HepG2 (cell line): ENCODE results near the gene WDR19. TPM values are rescaled to one million over a fixed set of nuclear protein-coding genes. Genes with fewer than 3 reads are reported as not detected.

Experiments
- CREM ChIP-seq, 2 experiments: sonication (generic) in 1 of 2; formaldehyde crosslinking in 1 of 2; IDR thresholded peaks; 2 replicates each; pipeline versions ENCODE4 v1.4.0 to v1.6.1; 2016 to 2020; ENCODE audit warnings: antibody characterized with exemption in 1 of 2, mild to moderate bottlenecking in 1 of 2, missing genetic modification reagents in 1 of 2
- DNMT3B ChIP-seq: conservative IDR thresholded peaks from 2 replicates; pipeline ENCODE4 v1.6.1; 2016; ENCODE audit warnings: missing biosample characterization, control low read depth
- GZF1 ChIP-seq: sonication (generic); formaldehyde crosslinking; IDR thresholded peaks from 2 replicates; pipeline ENCODE4 v1.5.1; 2020; ENCODE audit warnings: mild to moderate bottlenecking, missing genetic modification reagents
- MED13 ChIP-seq: sonication (generic); formaldehyde crosslinking; IDR thresholded peaks from 2 replicates; pipeline ENCODE4 v1.5.0; 2020; ENCODE audit warnings: missing genetic modification reagents
- MXD3 ChIP-seq: IDR thresholded peaks from 2 replicates; pipeline ENCODE4 v1.6.1; 2016; ENCODE audit warnings: mild to moderate bottlenecking, missing biosample characterization, missing genetic modification reagents
- NFAT5 ChIP-seq: sonication (generic); formaldehyde crosslinking; IDR thresholded peaks from 2 replicates; pipeline ENCODE4 v1.4.0; 2020; ENCODE audit warnings: missing genetic modification reagents
- PHF20 ChIP-seq: sonication (generic); formaldehyde crosslinking; IDR thresholded peaks from 2 replicates; pipeline ENCODE4 v1.5.0; 2020; ENCODE audit warnings: mild to moderate bottlenecking, missing genetic modification reagents
- PREB ChIP-seq: sonication (generic); formaldehyde crosslinking; IDR thresholded peaks from 2 replicates; pipeline ENCODE4 v1.4.0; 2020; ENCODE audit warnings: missing genetic modification reagents
- REPIN1 ChIP-seq: sonication (generic); formaldehyde crosslinking; IDR thresholded peaks from 2 replicates; pipeline ENCODE4 v1.8.0; 2022; ENCODE audit warnings: missing genetic modification reagents, low read depth, mild to moderate bottlenecking, borderline replicate concordance
- SAP130 ChIP-seq: IDR thresholded peaks from 2 replicates; pipeline ENCODE4 v1.6.1; 2016; ENCODE audit warnings: low read depth
- ZNF350 ChIP-seq: sonication (generic); formaldehyde crosslinking; IDR thresholded peaks from 2 replicates; pipeline ENCODE4 v1.4.0; 2020; ENCODE audit warnings: mild to moderate bottlenecking, low read depth, missing genetic modification reagents, borderline replicate concordance
- ZNF703 ChIP-seq: sonication (generic); formaldehyde crosslinking; IDR thresholded peaks from 2 replicates; pipeline ENCODE4 v1.5.1; 2020; ENCODE audit warnings: missing genetic modification reagents, mild to moderate bottlenecking, moderate library complexity, borderline replicate concordance
- ZNF710 ChIP-seq: sonication (generic); formaldehyde crosslinking; IDR thresholded peaks from 2 replicates; pipeline ENCODE4 v1.5.0; 2020; ENCODE audit warnings: mild to moderate bottlenecking, missing genetic modification reagents, borderline replicate concordance
- ZNF713 ChIP-seq: sonication (generic); formaldehyde crosslinking; IDR thresholded peaks from 2 replicates; pipeline ENCODE4 v1.4.0; 2020; ENCODE audit warnings: mild to moderate bottlenecking, missing genetic modification reagents
- ZNF83 ChIP-seq: sonication (generic); formaldehyde crosslinking; IDR thresholded peaks from 2 replicates; pipeline ENCODE4 v1.4.0; 2020; ENCODE audit warnings: missing genetic modification reagents, mild to moderate bottlenecking, borderline replicate concordance
- ZXDC ChIP-seq: sonication (generic); formaldehyde crosslinking; IDR thresholded peaks from 2 replicates; pipeline ENCODE4 v1.5.0; 2020; ENCODE audit warnings: mild to moderate bottlenecking, missing genetic modification reagents
- polyA plus RNA-seq, 8 experiments: library from polyadenylated mRNA; depleted of rRNA in 3 of 8; stranded (reverse) in 7 of 8; unstranded in 1 of 8; fragments of >200 nt; fragmentation: Illumina TruSeq in 4 of 8; extraction: Trizol in 4 of 8; gene quantifications; 2 replicates each; pipeline versions ENCODE4 v1.2.1 to v1.2.3, GENCODE V29; 2011 to 2016; ENCODE audit warnings: low read depth in 4 of 8, missing spikeins in 1 of 8, mixed read lengths in 1 of 8; ENCODE audit not compliant: insufficient read depth in 1 of 8
- total RNA-seq, 5 experiments: library from RNA; depleted of rRNA; stranded (reverse); fragments of >200 nt; fragmentation: Illumina TruSeq; extraction: Trizol; gene quantifications; 2 replicates each; pipeline ENCODE4 v1.2.3, GENCODE V29; 2016; ENCODE audit warnings: low read depth in 1 of 5

The WDR19 gene
- total and polyA plus RNA-seq, 2 of the 13 experiments (the other 11 are each of a cell fraction or from before 2014, with no cell fraction given): 22.9 to 34.1 TPM

- TF ChIP-seq ZNF350 (CRISPR knock-in tag): no peak
- TF ChIP-seq ZXDC (CRISPR knock-in tag): no peak
- TF ChIP-seq MED13 (CRISPR knock-in tag): no peak
- TF ChIP-seq CREM (IDR thresholded peaks at IDR 0.05): 0 out of 2 replicates have a peak, but pooled peaks have one; percentile 11
- no peak for TF ChIP-seq CREM (CRISPR knock-in tag; IDR thresholded peaks at IDR 0.05)
- TF ChIP-seq ZNF83 (CRISPR knock-in tag): no peak
- 0 out of 2 replicates have a peak, but pooled peaks have one; percentile 33 for TF ChIP-seq REPIN1 (CRISPR knock-in tag)
- TF ChIP-seq NFAT5 (CRISPR knock-in tag): no peak
- no peak for TF ChIP-seq PREB (CRISPR knock-in tag)
- TF ChIP-seq ZNF703 (CRISPR knock-in tag): no peak
- TF ChIP-seq DNMT3B (CRISPR knock-in tag): no peak
- TF ChIP-seq ZNF713 (CRISPR knock-in tag): no peak
- TF ChIP-seq MXD3 (CRISPR knock-in tag): no peak
- TF ChIP-seq SAP130 (CRISPR knock-in tag): peak; percentile 30; the same call in 1 of the 2 replicates
- no peak for TF ChIP-seq GZF1 (CRISPR knock-in tag)
- TF ChIP-seq PHF20 (CRISPR knock-in tag): no peak
- peak; percentile 60; the same call in 1 of the 2 replicates for TF ChIP-seq ZNF710 (CRISPR knock-in tag)
Measured at GRCh38 chr4:39324897-39325613, 142.7 kb downstream of the WDR19 start (continued).
